HG02943 (cell line): Measurements from ENCODE around the gene HMG20A.

ENCODE experiments used
- ATAC-seq: cut with Tn5 transposase; IDR thresholded peaks from one replicate; pipeline ENCODE4 v1.9.1; 2021; ENCODE audit warnings: mild to moderate bottlenecking, low read depth, moderate library complexity; ENCODE audit not compliant: unreplicated experiment

Gene HMG20A

GRCh38 chr15:77425104-77425503 is 4.4 kb downstream of the HMG20A start:
- ATAC-seq = no peak

- no peak for ATAC-seq
Observed at GRCh38 chr15:77426377-77426776, 5.7 kb downstream of the HMG20A start.

- ATAC-seq = no peak
Observed at GRCh38 chr15:77426871-77427270, 6.2 kb downstream of the HMG20A start.

- no peak for ATAC-seq
Observed at GRCh38 chr15:77430213-77430612, 9.5 kb downstream of the HMG20A start.

GRCh38 chr15:77430652-77431051 is 10.0 kb downstream of the HMG20A start:
- no peak for ATAC-seq

GRCh38 chr15:77436822-77437221 is 16.1 kb downstream of the HMG20A start:
- no peak for ATAC-seq

- ATAC-seq = no peak
Observed at GRCh38 chr15:77437264-77437663, 16.6 kb downstream of the HMG20A start.

GRCh38 chr15:77440378-77440999 is 19.8 kb downstream of the HMG20A start:
- ATAC-seq = peak; percentile 68

GRCh38 chr15:77446840-77447390 is 26.2 kb downstream of the HMG20A start:
- no peak for ATAC-seq

GRCh38 chr15:77454265-77454664 is 33.6 kb downstream of the HMG20A start:
- no peak for ATAC-seq

- ATAC-seq = no peak
Observed at GRCh38 chr15:77454951-77455350, 34.3 kb downstream of the HMG20A start.

- no peak for ATAC-seq
Observed at GRCh38 chr15:77455696-77456321, 35.1 kb downstream of the HMG20A start.

GRCh38 chr15:77456746-77457145 is 36.1 kb downstream of the HMG20A start:
- no peak for ATAC-seq

GRCh38 chr15:77457191-77457904 is 36.7 kb downstream of the HMG20A start:
- ATAC-seq = no peak

- no peak for ATAC-seq
Observed at GRCh38 chr15:77457905-77458265, 37.2 kb downstream of the HMG20A start.

GRCh38 chr15:77459031-77459430 is 38.3 kb downstream of the HMG20A start:
- ATAC-seq = no peak

- ATAC-seq = no peak
Observed at GRCh38 chr15:77461486-77461885, 40.8 kb downstream of the HMG20A start.

GRCh38 chr15:77464129-77464865 is 43.6 kb downstream of the HMG20A start:
- ATAC-seq = no peak

- ATAC-seq = no peak
Observed at GRCh38 chr15:77466521-77466920, 45.8 kb downstream of the HMG20A start.

- no peak for ATAC-seq
Observed at GRCh38 chr15:77468896-77469295, 48.2 kb downstream of the HMG20A start.

- no peak for ATAC-seq
Observed at GRCh38 chr15:77470235-77470634, 49.5 kb downstream of the HMG20A start.
